ENCODE data around the gene GRHL1.
"Not testable (repeated sequence)": the region's sequence is repeated elsewhere in the genome, so short reads cannot be mapped to it uniquely, and the experiment has no call there.

The GRHL1 gene

GRCh38 chr2:10009271-10009810 lies 57.8 kb downstream of the GRHL1 start:
- Mint-ChIP-seq H3K9me3 (no peaks in the 10 kb centered on the region), H3K36me3 (ENCODE audit: low read depth) (no peaks in the 10 kb centered on the region), H3K4me3 (no peak overlapping the region), H3K27me3 (ENCODE audit: low read depth) (peaks cover 6% of the 10 kb centered on the region), H3K27ac (peak overlapping the region in 1 of 3 experiments; percentile 48), H3K4me1 (peaks cover 19% of the 10 kb centered on the region)
- TF ChIP-seq CTCF (IDR thresholded peaks at IDR 0.05; ENCODE audit: unreplicated experiment in 3 of 3): no peak

- Mint-ChIP-seq H3K27me3 (ENCODE audit: low read depth) (no peaks in the 10 kb centered on the region), H3K4me1 (peaks cover 19% of the 10 kb centered on the region), H3K9me3 (no peaks in the 10 kb centered on the region), H3K4me3 (no peak overlapping the region), H3K36me3 (ENCODE audit: low read depth) (no peaks in the 10 kb centered on the region), H3K27ac (no peak overlapping the region)
- no peak for TF ChIP-seq CTCF (IDR thresholded peaks at IDR 0.05; ENCODE audit: unreplicated experiment in 3 of 3)
Observed at GRCh38 chr2:10009811-10010781, 58.6 kb downstream of the GRHL1 start.

DNA sequence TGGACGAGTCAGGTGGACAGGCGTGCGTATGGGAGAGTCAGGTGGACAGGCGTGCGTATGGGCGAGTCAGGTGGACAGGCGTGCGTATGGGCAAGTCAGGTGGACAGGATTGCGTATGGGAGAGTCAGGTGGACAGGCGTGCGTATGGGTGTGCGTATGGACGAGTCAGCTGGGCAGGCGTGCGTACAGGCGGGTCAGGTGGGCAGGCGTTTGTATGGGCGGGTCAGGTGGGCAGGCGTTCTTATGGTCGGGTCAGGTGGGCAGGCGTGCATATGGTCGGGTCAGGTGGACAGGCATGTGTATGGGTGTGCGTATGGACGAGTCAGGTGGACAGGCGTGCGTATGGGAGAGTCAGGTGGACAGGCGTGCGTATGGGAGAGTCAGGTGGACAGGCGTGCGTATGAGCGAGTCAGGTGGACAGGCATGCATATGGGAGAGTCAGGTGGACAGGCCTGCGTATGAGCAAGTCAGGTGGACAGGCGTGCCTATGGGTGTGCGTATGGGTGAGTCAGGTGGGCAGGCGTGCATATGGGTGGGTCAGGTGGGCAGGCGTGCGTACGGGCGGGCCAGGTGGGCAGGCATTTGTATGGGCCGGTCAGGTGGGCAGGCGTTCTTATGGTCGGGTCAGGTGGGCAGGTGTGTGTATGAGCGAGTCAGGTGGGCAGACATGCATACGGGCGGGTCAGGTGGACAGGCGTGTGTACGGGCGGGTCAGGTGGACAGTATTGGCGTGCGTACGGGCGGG lies 59.5 kb downstream of the GRHL1 start:
- not testable (repeated sequence) for H3K27ac Mint-ChIP-seq; H3K4me3 Mint-ChIP-seq; H3K27me3 Mint-ChIP-seq (ENCODE audit: low read depth); H3K9me3 Mint-ChIP-seq; H3K36me3 Mint-ChIP-seq (ENCODE audit: low read depth)
- H3K4me1 Mint-ChIP-seq: peaks cover 19% of the 10 kb centered on the region

DNA sequence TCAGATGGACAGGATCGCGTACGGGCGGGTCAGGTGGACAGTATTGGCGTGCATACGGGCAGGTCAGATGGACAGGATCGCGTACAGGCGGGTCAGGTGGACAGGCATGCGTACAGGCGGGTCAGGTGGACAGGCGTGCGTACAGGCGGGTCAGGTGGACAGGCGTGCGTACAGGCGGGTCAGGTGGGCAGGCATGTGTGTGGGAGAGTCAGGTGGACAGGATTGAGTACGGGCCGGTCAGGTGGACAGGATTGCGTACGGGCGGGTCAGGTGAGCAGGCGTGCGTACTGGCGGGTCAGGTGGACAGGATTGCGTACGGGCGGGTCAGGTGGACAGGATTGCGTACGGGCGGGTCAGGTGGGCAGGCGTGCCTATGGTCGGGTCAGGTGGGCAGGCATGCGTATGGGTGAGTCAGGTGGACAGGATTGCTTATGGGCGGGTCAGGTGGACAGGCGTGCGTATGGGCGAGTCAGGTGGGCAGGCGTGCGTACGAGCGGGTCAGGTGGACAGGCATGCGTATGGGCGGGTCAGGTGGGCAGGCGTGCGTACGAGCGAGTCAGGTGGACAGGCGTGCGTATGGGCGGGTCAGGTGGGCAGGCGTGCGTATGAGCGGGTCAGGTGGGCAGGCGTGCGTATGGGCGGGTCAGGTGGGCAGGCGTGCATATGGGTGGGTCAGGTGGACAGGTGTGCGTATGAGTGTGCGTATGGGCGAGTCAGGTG lies 60.3 kb downstream of the GRHL1 start:
- not testable (repeated sequence) for H3K4me3 Mint-ChIP-seq; H3K36me3 Mint-ChIP-seq (ENCODE audit: low read depth); H3K27me3 Mint-ChIP-seq (ENCODE audit: low read depth); H3K27ac Mint-ChIP-seq; H3K9me3 Mint-ChIP-seq
- peaks cover 19% of the 10 kb centered on the region for H3K4me1 Mint-ChIP-seq

DNA sequence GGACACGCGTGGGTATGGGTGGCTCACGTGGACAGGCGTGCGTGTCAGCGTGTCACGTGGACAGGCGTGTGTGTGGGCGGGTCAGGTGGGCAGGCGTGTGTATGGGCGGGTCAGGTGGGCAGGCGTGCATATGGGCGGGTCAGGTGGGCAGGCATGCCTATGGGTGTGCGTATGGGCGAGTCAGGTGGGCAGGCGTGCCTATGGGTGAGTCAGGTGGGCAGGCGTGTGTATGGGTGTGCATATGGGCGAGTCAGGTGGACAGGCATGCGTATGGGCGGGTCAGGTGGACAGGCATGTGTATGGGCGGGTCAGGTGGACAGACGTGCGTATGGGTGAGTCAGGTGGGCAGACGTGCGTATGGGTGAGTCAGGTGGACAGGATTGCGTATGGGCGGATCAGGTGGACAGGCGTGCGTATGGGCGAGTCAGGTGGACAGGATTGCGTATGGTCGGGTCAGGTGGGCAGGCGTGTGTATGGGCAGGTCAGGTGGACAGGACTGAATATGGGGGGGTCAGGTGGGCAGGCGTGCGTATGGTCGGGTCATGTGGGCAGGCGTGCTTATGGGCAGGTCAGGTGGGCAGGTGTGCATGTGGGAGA lies 61.0 kb downstream of the GRHL1 start:
- not testable (repeated sequence) for H3K36me3 Mint-ChIP-seq (ENCODE audit: low read depth); H3K9me3 Mint-ChIP-seq; H3K27me3 Mint-ChIP-seq (ENCODE audit: low read depth); H3K27ac Mint-ChIP-seq; H3K4me3 Mint-ChIP-seq
- H3K4me1 Mint-ChIP-seq: peaks cover 17% of the 10 kb centered on the region

DNA sequence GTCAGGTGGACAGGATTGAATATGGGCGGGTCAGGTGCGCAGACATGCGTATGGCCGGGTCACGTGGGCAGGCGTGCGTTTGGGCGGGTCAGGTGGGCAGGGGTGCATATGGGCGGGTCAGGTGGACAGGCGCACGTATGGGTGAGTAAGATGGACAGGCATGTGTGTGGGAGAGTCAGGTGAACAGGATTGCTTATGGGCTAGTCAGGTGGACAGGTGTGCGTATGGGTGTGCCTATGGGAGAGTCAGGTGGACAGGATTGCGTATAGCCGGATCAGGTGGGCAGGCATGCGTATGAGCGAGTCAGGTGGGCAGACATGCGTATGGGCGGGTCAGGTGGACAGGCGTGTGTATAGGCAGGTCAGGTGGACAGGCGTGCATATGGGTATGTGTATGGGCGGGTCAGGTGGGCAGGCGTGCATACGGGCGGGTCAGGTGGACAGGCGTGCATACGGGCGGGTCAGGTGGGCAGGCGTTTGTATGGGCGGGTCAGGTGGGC lies 61.5 kb downstream of the GRHL1 start:
- H3K9me3 Mint-ChIP-seq: peaks cover 10% of the 10 kb centered on the region
- H3K36me3 Mint-ChIP-seq (ENCODE audit: low read depth): no peaks in the 10 kb centered on the region
- peaks cover 12% of the 10 kb centered on the region for H3K4me1 Mint-ChIP-seq
- H3K4me3 Mint-ChIP-seq: no peak overlapping the region
- TF ChIP-seq CTCF (IDR thresholded peaks at IDR 0.05; ENCODE audit: unreplicated experiment in 3 of 3): no peak
- H3K27ac Mint-ChIP-seq: no peak overlapping the region
- H3K27me3 Mint-ChIP-seq (ENCODE audit: low read depth): peaks cover 12% of the 10 kb centered on the region

DNA sequence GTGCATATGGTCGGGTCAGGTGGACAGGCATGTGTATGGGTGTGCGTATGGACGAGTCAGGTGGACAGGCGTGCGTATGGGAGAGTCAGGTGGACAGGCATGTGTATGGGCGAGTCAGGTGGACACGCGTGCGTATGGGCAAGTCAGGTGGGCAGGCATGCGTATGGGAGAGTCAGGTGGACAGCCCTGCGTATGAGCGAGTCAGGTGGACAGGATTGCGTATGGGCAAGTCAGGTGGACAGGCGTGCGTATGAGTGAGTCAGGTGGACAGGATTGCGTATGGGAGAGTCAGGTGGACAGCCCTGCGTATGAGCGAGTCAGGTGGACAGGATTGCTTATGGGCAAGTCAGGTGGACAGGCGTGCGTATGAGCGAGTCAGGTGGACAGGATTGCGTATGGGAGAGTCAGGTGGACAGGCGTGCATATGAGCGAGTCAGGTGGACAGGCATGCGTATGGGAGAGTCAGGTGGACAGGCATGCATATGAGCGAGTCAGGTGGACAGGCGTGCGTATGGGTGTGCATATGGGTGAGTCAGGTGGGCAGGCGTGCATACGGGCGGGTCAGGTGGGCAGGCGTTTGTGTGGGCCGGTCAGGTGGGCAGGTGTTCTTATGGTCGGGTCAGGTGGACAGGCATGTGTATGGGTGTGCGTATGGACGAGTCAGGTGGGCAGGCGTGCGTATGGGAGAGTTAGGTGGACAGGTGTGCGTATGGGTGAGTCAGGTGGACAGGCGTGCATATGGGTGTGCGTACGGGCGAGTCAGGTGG lies 62.3 kb downstream of the GRHL1 start:
- H3K4me3 Mint-ChIP-seq; H3K27ac Mint-ChIP-seq; H3K36me3 Mint-ChIP-seq (ENCODE audit: low read depth); H3K4me1 Mint-ChIP-seq; H3K9me3 Mint-ChIP-seq: not testable (repeated sequence)
- peaks cover 12% of the 10 kb centered on the region for H3K27me3 Mint-ChIP-seq (ENCODE audit: low read depth)
